NB4 (cell line): ENCODE data around the gene IGF1R.

ENCODE experiments used
- POLR2A ChIP-seq: IDR thresholded peaks from 2 replicates; pipeline ENCODE4 v1.6.1; 2011; ENCODE audit warnings: mild to moderate bottlenecking; ENCODE audit not compliant: insufficient read length; ENCODE audit errors: extremely low read depth
- TF ChIP-seq, protein P1 (sequence below): IDR thresholded peaks from one replicate; pipeline ENCODE4 v1.5.1; 2012; ENCODE audit warnings: low read depth, low read length
- TF ChIP-seq, protein P2 (sequence below): IDR thresholded peaks from 2 replicates; pipeline ENCODE4 v1.6.1; 2011; ENCODE audit warnings: low read depth, low read length

DNA sequence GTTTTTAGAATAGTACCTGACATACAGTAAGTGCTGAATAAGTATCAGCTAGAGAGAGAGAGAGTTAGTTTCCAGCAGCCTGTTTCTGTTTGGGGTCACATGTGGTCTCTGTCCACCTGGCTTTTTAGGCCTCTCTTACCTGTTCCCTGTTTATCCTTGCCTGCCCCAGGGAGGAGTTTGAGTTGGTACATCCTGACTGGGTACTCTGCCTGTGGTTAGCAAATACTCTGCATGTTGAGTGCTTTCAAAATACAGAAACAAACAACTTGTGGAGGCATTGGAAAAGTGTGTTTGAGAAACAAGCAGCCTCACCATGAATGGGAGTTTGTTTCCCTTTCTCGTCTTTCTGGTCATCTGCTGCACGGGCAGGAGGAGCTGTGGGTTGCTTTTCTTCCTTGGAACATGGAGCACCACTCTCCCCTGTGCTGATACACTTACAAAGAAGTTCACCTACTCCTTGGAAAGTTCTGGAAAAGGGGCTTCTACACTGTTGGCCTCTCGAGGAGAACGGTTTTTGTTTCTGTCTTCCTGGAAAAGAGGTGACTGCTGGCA is 193.2 kb downstream of the IGF1R start:
- TF ChIP-seq, protein P1, sequence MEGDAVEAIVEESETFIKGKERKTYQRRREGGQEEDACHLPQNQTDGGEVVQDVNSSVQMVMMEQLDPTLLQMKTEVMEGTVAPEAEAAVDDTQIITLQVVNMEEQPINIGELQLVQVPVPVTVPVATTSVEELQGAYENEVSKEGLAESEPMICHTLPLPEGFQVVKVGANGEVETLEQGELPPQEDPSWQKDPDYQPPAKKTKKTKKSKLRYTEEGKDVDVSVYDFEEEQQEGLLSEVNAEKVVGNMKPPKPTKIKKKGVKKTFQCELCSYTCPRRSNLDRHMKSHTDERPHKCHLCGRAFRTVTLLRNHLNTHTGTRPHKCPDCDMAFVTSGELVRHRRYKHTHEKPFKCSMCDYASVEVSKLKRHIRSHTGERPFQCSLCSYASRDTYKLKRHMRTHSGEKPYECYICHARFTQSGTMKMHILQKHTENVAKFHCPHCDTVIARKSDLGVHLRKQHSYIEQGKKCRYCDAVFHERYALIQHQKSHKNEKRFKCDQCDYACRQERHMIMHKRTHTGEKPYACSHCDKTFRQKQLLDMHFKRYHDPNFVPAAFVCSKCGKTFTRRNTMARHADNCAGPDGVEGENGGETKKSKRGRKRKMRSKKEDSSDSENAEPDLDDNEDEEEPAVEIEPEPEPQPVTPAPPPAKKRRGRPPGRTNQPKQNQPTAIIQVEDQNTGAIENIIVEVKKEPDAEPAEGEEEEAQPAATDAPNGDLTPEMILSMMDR = no peak
- no peak for TF ChIP-seq POLR2A
- TF ChIP-seq, protein P2, sequence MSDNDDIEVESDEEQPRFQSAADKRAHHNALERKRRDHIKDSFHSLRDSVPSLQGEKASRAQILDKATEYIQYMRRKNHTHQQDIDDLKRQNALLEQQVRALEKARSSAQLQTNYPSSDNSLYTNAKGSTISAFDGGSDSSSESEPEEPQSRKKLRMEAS = no peak
